K562 (cell line): ENCODE measurements around the gene INVS. TPM values are rescaled to one million over a fixed set of nuclear protein-coding genes. Genes with fewer than 3 reads are reported as not detected.

Experiments used
- ARID1B ChIP-seq: fragments of 450-650 bp; IDR thresholded peaks from 2 replicates; pipeline ENCODE4 v1.6.1; 2016; ENCODE audit warnings: antibody characterized with exemption, mild to moderate bottlenecking, inconsistent platforms
- ARID2 ChIP-seq: fragments of 450-650 bp; IDR thresholded peaks from 2 replicates; pipeline ENCODE4 v1.6.1; 2017; ENCODE audit warnings: antibody characterized with exemption, mild to moderate bottlenecking
- CBFA2T2 ChIP-seq: fragments of 450-650 bp; conservative IDR thresholded peaks from 2 replicates; pipeline ENCODE4 v1.6.1; 2017; ENCODE audit warnings: mild to moderate bottlenecking
- CSDE1 ChIP-seq, 2 experiments: fragments of 450-650 bp; IDR thresholded peaks; 2 replicates each; pipeline ENCODE4 v1.6.1; 2016; ENCODE audit warnings: mild to moderate bottlenecking in 1 of 2
- JUNB ChIP-seq: fragments of 450-650 bp; formaldehyde crosslinking; conservative IDR thresholded peaks from 2 replicates; pipeline ENCODE4 v1.4.0; 2020; ENCODE audit warnings: mild to moderate bottlenecking
- LARP7 ChIP-seq: fragments of 450-650 bp; IDR thresholded peaks from 2 replicates; pipeline ENCODE4 v1.6.1; 2016
- MAFF ChIP-seq: IDR thresholded peaks from 2 replicates; pipeline ENCODE4 v1.6.1; 2012; ENCODE audit warnings: low read length, improper control_type of control experiment
- MTA1 ChIP-seq: fragments of 450-650 bp; IDR thresholded peaks from 2 replicates; pipeline ENCODE4 v1.6.1; 2017; ENCODE audit warnings: borderline replicate concordance
- NRF1 ChIP-seq, 2 experiments: fragments of 450-650 bp; IDR thresholded peaks in 1 of 2; conservative IDR thresholded peaks in 1 of 2; 2 replicates each; pipeline ENCODE4 v1.6.1; 2014; ENCODE audit warnings: mild to moderate bottlenecking in 2 of 2
- PRMT5 ChIP-seq: sonication (generic); formaldehyde crosslinking; IDR thresholded peaks from 2 replicates; pipeline ENCODE4 v1.5.0; 2020; ENCODE audit warnings: missing genetic modification reagents
- PYGO2 ChIP-seq: fragments of 450-650 bp; IDR thresholded peaks from 2 replicates; pipeline ENCODE4 v1.6.1; 2016; ENCODE audit warnings: mild to moderate bottlenecking, missing genetic modification characterization, moderate library complexity, missing compliant biosample characterization
- RUNX1 ChIP-seq: sonication (generic); IDR thresholded peaks from 2 replicates; pipeline ENCODE4 v1.6.1; 2016; ENCODE audit warnings: antibody characterized with exemption, low read depth
- SMARCA4 ChIP-seq: fragments of 450-650 bp; IDR thresholded peaks from 2 replicates; pipeline ENCODE4 v1.6.1; 2016
- SREBF2 ChIP-seq: sonication (generic); formaldehyde crosslinking; IDR thresholded peaks from 2 replicates; pipeline ENCODE4 v1.4.0; 2020; ENCODE audit warnings: mild to moderate bottlenecking, missing genetic modification reagents
- SRF ChIP-seq, 2 experiments: fragments of 250-450, 450-650 bp in 1 of 2; sonication (Bioruptor Pico) in 1 of 2; sonication (generic) in 1 of 2; formaldehyde crosslinking; IDR thresholded peaks; 2 replicates each; pipeline versions ENCODE4 v1.5.0 to v1.5.1; 2020 to 2022; ENCODE audit warnings: mild to moderate bottlenecking in 1 of 2, missing genetic modification reagents in 1 of 2
- SRSF7 ChIP-seq: fragments of 200-400 bp; formaldehyde crosslinking; optimal IDR thresholded peaks from 2 replicates; pipeline ENCODE3; 2017; ENCODE audit warnings: mild to moderate bottlenecking, low read depth, low read length
- STAT5A ChIP-seq: IDR thresholded peaks from 2 replicates; pipeline ENCODE4 v1.6.1; 2012; ENCODE audit warnings: low read length, inconsistent platforms, borderline replicate concordance
- TAL1 ChIP-seq: fragments of 450-650 bp; IDR thresholded peaks from 2 replicates; pipeline ENCODE4 v1.6.1; 2016; ENCODE audit warnings: mild to moderate bottlenecking
- TCF3 ChIP-seq: sonication (generic); formaldehyde crosslinking; IDR thresholded peaks from 2 replicates; pipeline ENCODE4 v1.4.0; 2020; ENCODE audit warnings: mild to moderate bottlenecking, missing genetic modification reagents
- ZNF224 ChIP-seq: sonication (generic); formaldehyde crosslinking; IDR thresholded peaks from 2 replicates; pipeline ENCODE4 v1.8.0; 2022; ENCODE audit warnings: mild to moderate bottlenecking, missing genetic modification reagents
- ZNF431 ChIP-seq: sonication (generic); formaldehyde crosslinking; IDR thresholded peaks from 2 replicates; pipeline ENCODE4 v1.8.0; 2022; ENCODE audit warnings: mild to moderate bottlenecking, missing genetic modification reagents
- ZNF589 ChIP-seq: fragments of 200-800 bp; sonication (Bioruptor generic); IDR thresholded peaks from 2 replicates; pipeline ENCODE4 v1.6.1; 2016; ENCODE audit warnings: low read depth, missing genetic modification characterization, missing compliant biosample characterization
- ZNF644 ChIP-seq: fragments of 200-800 bp; sonication (Bioruptor generic); IDR thresholded peaks from 2 replicates; pipeline ENCODE4 v1.6.1; 2016; ENCODE audit warnings: low read depth, missing genetic modification characterization, missing compliant biosample characterization
- polyA plus RNA-seq, 8 experiments: library from polyadenylated mRNA; depleted of rRNA in 4 of 8; stranded (reverse) in 5 of 8; unstranded in 3 of 8; fragments of >200 nt; fragmentation: Nextera tagmentation in 2 of 8; fragmentation: Illumina TruSeq in 1 of 8; extraction: Ambion mirVana in 2 of 8; extraction: Trizol in 1 of 8; gene quantifications; 2 replicates each; pipeline versions ENCODE4 v1.2.1 to v1.2.3, GENCODE V29; 2011 to 2014; ENCODE audit warnings: inconsistent platforms in 1 of 8, missing spikeins in 1 of 8
- total RNA-seq, 7 experiments: library from RNA; depleted of rRNA in 6 of 7; stranded (reverse); fragments of >200 nt in 6 of 7; fragmentation: Illumina TruSeq in 2 of 7; extraction: Trizol in 2 of 7; gene quantifications; 2 replicates each; pipeline versions ENCODE4 v1.2.1 to v1.2.3, GENCODE V29; 2011 to 2021; ENCODE audit warnings: low replicate concordance in 1 of 7
- TF ChIP-seq, protein P1 (sequence below): fragments of 200-400 bp; formaldehyde crosslinking; IDR thresholded peaks from 2 replicates; pipeline ENCODE4 v1.6.1; 2017; ENCODE audit warnings: mild to moderate bottlenecking, low read depth, low read length, moderate library complexity
- TF ChIP-seq, protein P2 (sequence below): conservative IDR thresholded peaks from 2 replicates; pipeline ENCODE4 v1.6.1; 2011; ENCODE audit warnings: low read depth, mild to moderate bottlenecking, low read length; ENCODE audit not compliant: control insufficient read depth
- TF ChIP-seq, protein P3 (sequence below): fragments of 250-450 bp; sonication (Bioruptor Pico); IDR thresholded peaks from 2 replicates; pipeline ENCODE4 v1.4.0; 2020; ENCODE audit warnings: mild to moderate bottlenecking, moderate library complexity

Gene INVS
- total and polyA plus RNA-seq, 9 of the 15 experiments (the other 6 are each of a cell fraction or from before 2014, with no cell fraction given), result 0.77 to 18.5 (median 10.0) TPM

DNA sequence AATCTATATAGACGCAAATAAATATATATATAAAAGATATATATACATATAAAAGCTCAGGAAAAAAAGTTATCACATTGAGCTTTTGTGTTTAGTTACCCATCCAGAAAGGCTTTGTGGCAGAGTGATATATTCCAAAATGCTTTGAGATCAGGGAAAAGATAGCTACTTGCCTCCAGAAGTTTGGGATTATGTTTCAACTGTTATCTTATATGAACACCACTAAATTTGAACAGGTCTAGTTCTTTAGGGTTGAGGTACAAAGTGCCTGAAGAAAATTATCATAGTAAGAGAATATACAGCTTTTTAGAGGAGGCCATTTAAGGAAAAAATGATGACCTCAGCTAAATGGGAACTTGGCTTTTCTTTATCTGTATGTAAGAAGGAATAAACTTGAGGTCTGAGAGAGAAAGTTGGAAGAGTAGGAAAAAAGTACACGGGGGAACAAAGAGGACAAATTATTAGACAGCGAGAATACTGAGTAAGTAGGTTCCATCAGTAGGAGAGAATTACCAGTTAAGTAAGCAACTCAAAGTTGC lies 2.6 kb upstream of the INVS start (continued):
- TF ChIP-seq, protein P1, sequence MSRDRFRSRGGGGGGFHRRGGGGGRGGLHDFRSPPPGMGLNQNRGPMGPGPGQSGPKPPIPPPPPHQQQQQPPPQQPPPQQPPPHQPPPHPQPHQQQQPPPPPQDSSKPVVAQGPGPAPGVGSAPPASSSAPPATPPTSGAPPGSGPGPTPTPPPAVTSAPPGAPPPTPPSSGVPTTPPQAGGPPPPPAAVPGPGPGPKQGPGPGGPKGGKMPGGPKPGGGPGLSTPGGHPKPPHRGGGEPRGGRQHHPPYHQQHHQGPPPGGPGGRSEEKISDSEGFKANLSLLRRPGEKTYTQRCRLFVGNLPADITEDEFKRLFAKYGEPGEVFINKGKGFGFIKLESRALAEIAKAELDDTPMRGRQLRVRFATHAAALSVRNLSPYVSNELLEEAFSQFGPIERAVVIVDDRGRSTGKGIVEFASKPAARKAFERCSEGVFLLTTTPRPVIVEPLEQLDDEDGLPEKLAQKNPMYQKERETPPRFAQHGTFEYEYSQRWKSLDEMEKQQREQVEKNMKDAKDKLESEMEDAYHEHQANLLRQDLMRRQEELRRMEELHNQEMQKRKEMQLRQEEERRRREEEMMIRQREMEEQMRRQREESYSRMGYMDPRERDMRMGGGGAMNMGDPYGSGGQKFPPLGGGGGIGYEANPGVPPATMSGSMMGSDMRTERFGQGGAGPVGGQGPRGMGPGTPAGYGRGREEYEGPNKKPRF, result no peak
- no peak for TF ChIP-seq STAT5A
- TF ChIP-seq TAL1, result 0 out of 2 replicates have a peak, but pooled peaks have one; percentile 7
- no peak for TF ChIP-seq ZNF644 (tag)
- TF ChIP-seq LARP7, result no peak
- TF ChIP-seq PYGO2 (tag), result no peak
- TF ChIP-seq, protein P2, sequence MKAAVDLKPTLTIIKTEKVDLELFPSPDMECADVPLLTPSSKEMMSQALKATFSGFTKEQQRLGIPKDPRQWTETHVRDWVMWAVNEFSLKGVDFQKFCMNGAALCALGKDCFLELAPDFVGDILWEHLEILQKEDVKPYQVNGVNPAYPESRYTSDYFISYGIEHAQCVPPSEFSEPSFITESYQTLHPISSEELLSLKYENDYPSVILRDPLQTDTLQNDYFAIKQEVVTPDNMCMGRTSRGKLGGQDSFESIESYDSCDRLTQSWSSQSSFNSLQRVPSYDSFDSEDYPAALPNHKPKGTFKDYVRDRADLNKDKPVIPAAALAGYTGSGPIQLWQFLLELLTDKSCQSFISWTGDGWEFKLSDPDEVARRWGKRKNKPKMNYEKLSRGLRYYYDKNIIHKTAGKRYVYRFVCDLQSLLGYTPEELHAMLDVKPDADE, result no peak
- peak; percentile 100 for TF ChIP-seq MAFF
- TF ChIP-seq SRF (CRISPR knock-in tag; IDR thresholded peaks at IDR 0.05), result peak in 1 of 2 experiments; percentile 64; a peak in 1 of 4 replicates
- TF ChIP-seq TCF3, result peak; percentile 36; the same call in 1 of the 2 replicates
- TF ChIP-seq ARID2, result no peak
- no peak for TF ChIP-seq ZNF224 (CRISPR knock-in tag)
- TF ChIP-seq, protein P3, sequence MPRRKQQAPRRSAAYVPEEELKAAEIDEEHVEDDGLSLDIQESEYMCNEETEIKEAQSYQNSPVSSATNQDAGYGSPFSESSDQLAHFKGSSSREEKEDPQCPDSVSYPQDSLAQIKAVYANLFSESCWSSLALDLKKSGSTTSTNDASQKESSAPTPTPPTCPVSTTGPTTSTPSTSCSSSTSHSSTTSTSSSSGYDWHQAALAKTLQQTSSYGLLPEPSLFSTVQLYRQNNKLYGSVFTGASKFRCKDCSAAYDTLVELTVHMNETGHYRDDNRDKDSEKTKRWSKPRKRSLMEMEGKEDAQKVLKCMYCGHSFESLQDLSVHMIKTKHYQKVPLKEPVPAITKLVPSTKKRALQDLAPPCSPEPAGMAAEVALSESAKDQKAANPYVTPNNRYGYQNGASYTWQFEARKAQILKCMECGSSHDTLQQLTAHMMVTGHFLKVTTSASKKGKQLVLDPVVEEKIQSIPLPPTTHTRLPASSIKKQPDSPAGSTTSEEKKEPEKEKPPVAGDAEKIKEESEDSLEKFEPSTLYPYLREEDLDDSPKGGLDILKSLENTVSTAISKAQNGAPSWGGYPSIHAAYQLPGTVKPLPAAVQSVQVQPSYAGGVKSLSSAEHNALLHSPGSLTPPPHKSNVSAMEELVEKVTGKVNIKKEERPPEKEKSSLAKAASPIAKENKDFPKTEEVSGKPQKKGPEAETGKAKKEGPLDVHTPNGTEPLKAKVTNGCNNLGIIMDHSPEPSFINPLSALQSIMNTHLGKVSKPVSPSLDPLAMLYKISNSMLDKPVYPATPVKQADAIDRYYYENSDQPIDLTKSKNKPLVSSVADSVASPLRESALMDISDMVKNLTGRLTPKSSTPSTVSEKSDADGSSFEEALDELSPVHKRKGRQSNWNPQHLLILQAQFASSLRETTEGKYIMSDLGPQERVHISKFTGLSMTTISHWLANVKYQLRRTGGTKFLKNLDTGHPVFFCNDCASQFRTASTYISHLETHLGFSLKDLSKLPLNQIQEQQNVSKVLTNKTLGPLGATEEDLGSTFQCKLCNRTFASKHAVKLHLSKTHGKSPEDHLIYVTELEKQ (CRISPR knock-in tag), result no peak
- no peak for TF ChIP-seq PRMT5 (CRISPR knock-in tag)
- TF ChIP-seq RUNX1, result no peak
- peak; percentile 60 for TF ChIP-seq ARID1B
- no peak for TF ChIP-seq NRF1 (conservative IDR thresholded peaks at IDR 0.05 in 1 of 2, IDR thresholded peaks at IDR 0.05 in 1 of 2)
- 0 out of 2 replicates have a peak, but pooled peaks have one; percentile 4 for TF ChIP-seq CBFA2T2
- TF ChIP-seq SREBF2 (CRISPR knock-in tag), result no peak
- TF ChIP-seq CSDE1 (IDR thresholded peaks at IDR 0.05), result no peak
- no peak for TF ChIP-seq SRSF7
- no peak for TF ChIP-seq MTA1
- 0 out of 2 replicates have a peak, but pooled peaks have one; percentile 44 for TF ChIP-seq SMARCA4
- TF ChIP-seq ZNF431 (CRISPR knock-in tag), result no peak
- TF ChIP-seq ZNF589 (CRISPR knock-in tag), result no peak
- TF ChIP-seq JUNB (CRISPR knock-in tag), result no peak
